Ovary (tissue), 3 donors: ENCODE data around the gene CCDC51.

Source experiments
- CTCF ChIP-seq, 3 donors: fragments of 450-650 bp in 2 of 3; fragments of 200-600 bp in 1 of 3; IDR thresholded peaks; one replicate each; pipeline versions ENCODE4 v1.5.1 to v1.8.0; 2016 to 2022; ENCODE audit warnings: antibody characterized with exemption in 3 of 3, mild to moderate bottlenecking in 1 of 3
- EP300 ChIP-seq: sonication (generic); formaldehyde crosslinking; IDR thresholded peaks from one replicate; pipeline ENCODE4 v1.6.1; 2017; ENCODE audit warnings: antibody characterized with exemption
- donor health status: DM: no; HTN: no; CAD: no.

- no peak for TF ChIP-seq EP300
- no peak for TF ChIP-seq CTCF (IDR thresholded peaks at IDR 0.05)
These were observed 33.9 kb downstream of the CCDC51 start for GRCh38 chr3:48405971-48406370.
